ENCODE measurements around the gene CLOCK. TPM values are rescaled to one million over a fixed set of nuclear protein-coding genes. Genes with fewer than 3 reads are reported as not detected.

The CLOCK gene
- total and polyA plus RNA-seq, 2 of the 8 experiments (the other 6 are each of a cell fraction or from before 2014, with no cell fraction given): 7.7 to 24.2 TPM

DNA sequence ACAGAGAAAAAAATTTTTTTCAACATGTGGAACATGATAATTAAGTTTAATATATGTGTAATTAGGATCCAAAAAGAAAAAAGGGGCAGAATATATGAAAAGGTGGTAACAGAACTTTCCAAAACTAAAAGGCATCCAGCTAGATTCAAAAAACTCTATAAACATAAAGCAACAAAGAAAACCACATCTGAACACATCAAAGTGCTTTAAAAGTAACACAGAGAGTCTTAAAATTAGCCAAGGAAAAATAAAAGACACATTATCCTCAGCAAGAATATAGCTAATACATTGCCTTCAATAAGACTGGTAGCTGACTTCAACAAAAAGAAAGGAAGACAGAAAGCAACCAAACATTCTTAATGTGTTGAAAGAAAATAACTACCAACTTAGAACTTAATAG is 8.2 kb downstream of the CLOCK start:
- H3K79me1 ChIP-seq (ENCODE audit: low read depth, low read length): peaks cover 3% of the 10 kb centered on the region; the same call in 1 of the 2 replicates
- ChIA-PET POLR2A (ENCODE audit: partially characterized antibody) (no interaction called here), CTCF (ENCODE audit: partially characterized antibody) (interaction anchor here (0.6 to 1.1 kb wide), 2 partner anchors 15 to 61 kb away, joined by 3 to 4 read pairs; no protein-coding TSS in a partner anchor)
- no peak for DNase-seq (ENCODE audit: low read depth in 1 of 2, low spot score in 2 of 2)
- H4K8ac ChIP-seq (ENCODE audit: extremely low read depth, insufficient read depth, low read length): no peak overlapping the region
- no peak overlapping the region for H4K5ac ChIP-seq (ENCODE audit: insufficient read length, low read depth, low read length)
- no peak overlapping the region for H3K23ac ChIP-seq (ENCODE audit: insufficient read length)
- no peak overlapping the region for H3K4me2 ChIP-seq (ENCODE audit: insufficient read depth in 1 of 2, low read depth in 2 of 2, low read length in 2 of 2)
- peaks cover 2 to 5% (median 4%) of the 10 kb centered on the region in 4 experiments for H3K4me1 ChIP-seq (replicated peaks in 1 of 4; ENCODE audit: control insufficient read depth in 3 of 4, insufficient read depth in 4 of 4, low read length in 3 of 4)
- no peak for FAIRE-seq
- no peak overlapping the region for H3K9ac ChIP-seq (replicated peaks in 1 of 4; ENCODE audit: extremely low read depth in 1 of 4, low read depth in 3 of 4, low read length in 3 of 4)
- no peak overlapping the region for H4K91ac ChIP-seq (replicated peaks; ENCODE audit: insufficient read length, low read length)
- H3K36me3 ChIP-seq (ENCODE audit: control insufficient read depth in 2 of 4, insufficient read depth in 4 of 4, low read length in 3 of 4): no peaks in the 10 kb centered on the region; a peak in 2 of 8 replicates
- no peak overlapping the region for H3K27ac ChIP-seq (ENCODE audit: low read depth, low read length)
- peaks cover 4 to 93% of the 10 kb centered on the region in 2 experiments; a peak in 3 of 4 replicates for H3K79me2 ChIP-seq (ENCODE audit: control insufficient read depth in 1 of 2, insufficient read depth in 2 of 2, low read length in 2 of 2)
- no peak overlapping the region for H2BK12ac ChIP-seq (ENCODE audit: low read depth, low read length)
- no peak overlapping the region for H2BK20ac ChIP-seq (ENCODE audit: low read length)
- H3K4ac ChIP-seq (replicated peaks; ENCODE audit: insufficient read length, low read depth, low read length): no peak overlapping the region
- H2AK5ac ChIP-seq (ENCODE audit: low read depth, low read length): no peak overlapping the region
- H3K23me2 ChIP-seq (ENCODE audit: low read depth, low read length): no peaks in the 10 kb centered on the region
- no peaks in the 10 kb centered on the region for H3K27me3 ChIP-seq (replicated peaks in 1 of 4; ENCODE audit: control insufficient read depth in 3 of 4, extremely low read depth in 1 of 4, insufficient read depth in 3 of 4, low read length in 3 of 4)
- no peak overlapping the region for H2AFZ ChIP-seq (ENCODE audit: low read length)
- H4K20me1 ChIP-seq (replicated peaks in 1 of 2; ENCODE audit: control insufficient read depth in 1 of 2, insufficient read depth in 2 of 2, low read length in 2 of 2): peaks cover 0 to 3% of the 10 kb centered on the region in 2 experiments
- no peak overlapping the region for H2BK120ac ChIP-seq (replicated peaks; ENCODE audit: low read depth, low read length)
- no peak overlapping the region for H2BK15ac ChIP-seq (ENCODE audit: low read length)
- H3K14ac ChIP-seq (ENCODE audit: insufficient read length): no peak overlapping the region
- no peak overlapping the region for H2BK5ac ChIP-seq (ENCODE audit: low read depth, low read length)
- H3K9me3 ChIP-seq (ENCODE audit: insufficient read depth in 2 of 2, low read depth in 1 of 2, low read length in 1 of 2): no peaks in the 10 kb centered on the region; a peak in 1 of 4 replicates
- H3K18ac ChIP-seq (ENCODE audit: extremely low read depth, low read length): no peak overlapping the region
- no peak overlapping the region for H3K4me3 ChIP-seq (ENCODE audit: extremely low read depth in 1 of 4, insufficient read depth in 2 of 4, low read depth in 3 of 4, low read length in 4 of 4)
- no peak overlapping the region for H3K56ac ChIP-seq (replicated peaks; ENCODE audit: insufficient read length, low read depth, low read length)
- TF ChIP-seq PHF8 (conservative IDR thresholded peaks at IDR 0.05; ENCODE audit: low read depth, low read length) (no peak), SP1 (IDR thresholded peaks at IDR 0.05; ENCODE audit: low read depth, low read length) (no peak), POLR2AphosphoS5 (IDR thresholded peaks at IDR 0.05; ENCODE audit: low read depth, low read length) (no peak), SUZ12 (IDR thresholded peaks at IDR 0.05; ENCODE audit: low read length) (no peak), GABPA (IDR thresholded peaks at IDR 0.05; ENCODE audit: borderline replicate concordance, insufficient read depth, low read length) (no peak), JUN (IDR thresholded peaks at IDR 0.05; ENCODE audit: low read depth, low read length) (no peak), NANOG (IDR thresholded peaks at IDR 0.05; ENCODE audit: insufficient read depth, low read depth, low read length, poor library complexity, severe bottlenecking) (no peak), SIRT6 (IDR thresholded peaks at IDR 0.05; ENCODE audit: low read length) (no peak), EZH2 (IDR thresholded peaks at IDR 0.05; ENCODE audit: low read depth, low read length, severe bottlenecking) (no peak), JUND (IDR thresholded peaks at IDR 0.05; ENCODE audit: low read length) (no peak), FOSL1 (IDR thresholded peaks at IDR 0.05; ENCODE audit: insufficient read depth, low read depth, low read length) (no peak)
- TF ChIP-seq, protein P1, sequence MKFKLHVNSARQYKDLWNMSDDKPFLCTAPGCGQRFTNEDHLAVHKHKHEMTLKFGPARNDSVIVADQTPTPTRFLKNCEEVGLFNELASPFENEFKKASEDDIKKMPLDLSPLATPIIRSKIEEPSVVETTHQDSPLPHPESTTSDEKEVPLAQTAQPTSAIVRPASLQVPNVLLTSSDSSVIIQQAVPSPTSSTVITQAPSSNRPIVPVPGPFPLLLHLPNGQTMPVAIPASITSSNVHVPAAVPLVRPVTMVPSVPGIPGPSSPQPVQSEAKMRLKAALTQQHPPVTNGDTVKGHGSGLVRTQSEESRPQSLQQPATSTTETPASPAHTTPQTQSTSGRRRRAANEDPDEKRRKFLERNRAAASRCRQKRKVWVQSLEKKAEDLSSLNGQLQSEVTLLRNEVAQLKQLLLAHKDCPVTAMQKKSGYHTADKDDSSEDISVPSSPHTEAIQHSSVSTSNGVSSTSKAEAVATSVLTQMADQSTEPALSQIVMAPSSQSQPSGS (IDR thresholded peaks at IDR 0.05; ENCODE audit: low read length): no peak
- TF ChIP-seq, protein P2, sequence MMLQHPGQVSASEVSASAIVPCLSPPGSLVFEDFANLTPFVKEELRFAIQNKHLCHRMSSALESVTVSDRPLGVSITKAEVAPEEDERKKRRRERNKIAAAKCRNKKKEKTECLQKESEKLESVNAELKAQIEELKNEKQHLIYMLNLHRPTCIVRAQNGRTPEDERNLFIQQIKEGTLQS (IDR thresholded peaks at IDR 0.05; ENCODE audit: insufficient read depth, low read depth, low read length): no peak

Measured in H1 (cell line).